ENCODE data around the gene DCPS.
A peak's percentile ranks its signal among the peaks of the same experiment; 100 is the strongest.

The DCPS gene

GRCh38 chr11:126352163-126352562 is 48.3 kb downstream of the DCPS start:
- TF ChIP-seq RAD21 (IDR thresholded peaks at IDR 0.05; ENCODE audit: low read depth): no peak
- no peak for TF ChIP-seq TAF1 (IDR thresholded peaks at IDR 0.05; ENCODE audit: low read depth)
- TF ChIP-seq YY1 (IDR thresholded peaks at IDR 0.05; ENCODE audit: low read depth): no peak
- TF ChIP-seq TCF12 (IDR thresholded peaks at IDR 0.05; ENCODE audit: low read depth): no peak
- no peak for TF ChIP-seq ZBTB7A (IDR thresholded peaks at IDR 0.05; ENCODE audit: low read depth)
- no peak for TF ChIP-seq EGR1 (IDR thresholded peaks at IDR 0.05)

GRCh38 chr11:126352934-126353801 is 49.3 kb downstream of the DCPS start:
- no peak for TF ChIP-seq TCF12 (IDR thresholded peaks at IDR 0.05; ENCODE audit: low read depth)
- TF ChIP-seq, protein P1, sequence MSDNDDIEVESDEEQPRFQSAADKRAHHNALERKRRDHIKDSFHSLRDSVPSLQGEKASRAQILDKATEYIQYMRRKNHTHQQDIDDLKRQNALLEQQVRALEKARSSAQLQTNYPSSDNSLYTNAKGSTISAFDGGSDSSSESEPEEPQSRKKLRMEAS (IDR thresholded peaks at IDR 0.05): peak; percentile 45

- TF ChIP-seq CEBPB (IDR thresholded peaks at IDR 0.05) (no peak), CREB1 (IDR thresholded peaks at IDR 0.05; ENCODE audit: low read depth) (no peak), EGR1 (IDR thresholded peaks at IDR 0.05) (no peak), ZBTB7A (IDR thresholded peaks at IDR 0.05; ENCODE audit: low read depth) (no peak)
Measured at GRCh38 chr11:126354631-126355323, 50.9 kb downstream of the DCPS start.

DNA sequence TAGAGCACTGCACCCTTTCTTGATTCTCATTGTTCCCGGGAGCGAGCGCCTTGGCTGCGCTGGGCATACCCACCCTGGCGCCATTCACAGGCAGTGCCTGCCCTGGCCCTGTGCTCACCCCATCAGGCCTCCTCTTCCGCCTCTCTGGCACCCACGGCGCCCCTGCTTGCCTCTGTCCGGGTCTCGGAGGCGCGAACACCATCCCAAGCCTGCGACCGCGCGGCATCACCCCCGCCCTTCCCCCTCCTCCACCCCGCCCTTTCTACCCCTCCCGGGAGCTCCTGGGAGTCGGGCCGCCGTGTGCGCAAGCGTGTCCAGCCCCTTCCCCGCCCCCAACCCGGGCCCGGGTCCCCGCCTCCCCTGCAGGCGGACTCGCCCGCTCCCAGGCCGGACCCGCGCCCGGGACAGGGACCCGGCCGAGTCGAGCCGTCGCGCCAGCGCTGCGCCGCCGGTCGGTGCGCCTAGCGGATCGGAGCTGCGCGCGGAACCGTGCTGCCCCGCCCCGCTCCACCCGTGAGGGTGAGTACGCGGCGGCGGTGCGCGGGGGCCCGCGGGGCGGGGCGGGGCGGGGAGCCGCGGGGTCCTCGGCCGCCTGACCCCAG is 51.6 kb downstream of the DCPS start, which contains the start of gene ST3GAL4:
TSS of gene ST3GAL4 (plus strand) at position 363 of the 602 bp plus-strand sequence. CDS start 50,470 bp downstream, outside the sequence.
- no peak for TF ChIP-seq CREB1 (IDR thresholded peaks at IDR 0.05; ENCODE audit: low read depth)
- TF ChIP-seq, protein P1 (IDR thresholded peaks at IDR 0.05): peak; percentile 28; the same call in 1 of the 2 replicates

DNA sequence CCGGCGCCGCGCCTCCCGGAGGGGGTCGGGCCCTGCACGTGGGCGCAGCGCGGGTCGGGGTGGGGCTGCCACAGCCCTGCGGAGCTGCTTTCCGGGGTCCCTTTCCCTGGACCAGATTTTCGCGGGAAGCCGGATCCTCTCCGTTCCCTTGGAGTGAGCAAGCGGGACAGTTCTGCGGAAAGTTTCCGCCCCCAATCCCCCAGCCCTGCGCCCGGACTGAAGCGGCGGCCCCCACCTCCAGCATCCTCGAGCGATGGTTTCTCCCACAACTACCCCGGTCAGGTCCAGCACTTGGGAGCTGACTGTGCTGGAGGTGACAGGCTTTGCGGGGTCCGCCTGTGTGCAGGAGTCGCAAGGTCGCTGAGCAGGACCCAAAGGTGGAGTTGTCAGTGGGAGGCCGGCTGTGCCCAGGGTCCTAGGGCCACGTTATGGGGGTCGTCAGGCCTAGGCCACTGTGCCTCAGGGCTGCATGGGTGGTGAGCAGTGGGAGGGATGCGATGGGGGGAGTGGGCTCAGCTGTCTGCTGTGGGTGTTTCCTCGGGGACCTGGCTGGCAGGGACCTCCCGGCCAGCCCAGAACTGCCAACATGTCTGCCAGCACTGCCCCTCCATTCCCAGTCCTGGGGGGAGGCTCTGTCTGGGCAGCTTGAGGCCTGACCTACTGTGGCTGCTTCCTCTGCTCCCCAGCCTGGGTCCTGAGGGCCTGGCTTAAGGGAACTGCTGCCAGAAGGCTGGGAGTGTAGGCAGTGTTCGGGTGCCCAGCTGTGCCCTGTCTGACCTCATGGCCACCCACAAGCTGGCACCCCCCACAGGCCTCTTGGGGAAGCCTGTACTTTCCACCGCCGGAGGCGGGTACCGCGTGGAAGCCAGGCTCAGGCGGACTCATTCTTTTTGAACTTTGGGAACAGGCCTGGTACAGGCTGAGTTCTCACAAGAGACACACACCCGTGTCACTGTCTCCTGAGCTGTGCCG is 52.4 kb downstream of the DCPS start:
- peak; percentile 64; the same call in 1 of the 2 replicates for TF ChIP-seq ZBTB7A (IDR thresholded peaks at IDR 0.05; ENCODE audit: low read depth)
- TF ChIP-seq, protein P1 (IDR thresholded peaks at IDR 0.05): no peak; the same call in 1 of the 2 replicates

DNA sequence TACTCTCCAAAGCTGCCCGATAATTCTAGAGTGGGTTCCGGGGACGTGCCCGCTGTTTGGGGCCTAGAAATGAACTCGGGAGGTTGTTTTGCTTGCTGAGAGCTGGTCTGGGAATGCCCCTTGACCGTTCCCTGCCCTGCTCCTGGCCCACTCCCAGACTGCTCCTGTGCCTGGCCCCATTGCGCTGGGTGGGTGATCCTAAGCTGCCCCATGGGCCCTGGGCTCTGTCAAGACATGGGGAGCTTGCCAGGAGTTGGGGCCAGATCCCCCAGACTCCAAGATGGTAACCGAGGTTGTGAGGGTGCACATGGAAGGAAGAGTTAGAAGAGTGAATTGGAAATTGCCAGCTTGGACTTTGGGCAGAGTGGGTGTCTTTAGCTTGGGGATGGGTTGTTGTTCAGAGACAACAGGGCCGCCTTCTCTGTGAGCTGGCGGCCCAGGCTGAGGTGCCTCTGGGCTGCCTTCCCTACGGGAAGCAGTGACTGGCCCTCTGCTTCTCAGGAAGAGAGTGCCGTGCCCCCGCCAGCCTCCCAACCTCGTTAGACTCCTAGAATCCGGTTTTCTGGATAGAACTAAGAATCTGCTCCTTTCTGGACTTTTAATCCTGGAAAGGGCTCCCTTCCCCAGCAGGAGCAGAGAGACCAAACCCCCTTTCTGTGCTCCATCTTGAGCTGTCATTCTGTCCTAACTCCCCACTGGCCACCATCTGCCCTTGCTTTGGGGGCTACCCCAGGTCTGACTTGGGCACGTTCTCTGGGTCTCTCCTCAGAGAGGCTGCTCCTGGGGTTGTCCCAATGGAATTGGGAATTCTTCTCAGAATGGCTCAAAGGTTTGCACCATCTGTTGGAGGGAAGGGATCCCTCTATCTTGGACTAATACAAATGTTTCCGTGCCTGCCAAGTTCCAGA is 53.4 kb downstream of the DCPS start:
- TF ChIP-seq CREB1 (IDR thresholded peaks at IDR 0.05; ENCODE audit: low read depth) (no peak), USF1 (IDR thresholded peaks at IDR 0.05) (no peak), TAF1 (IDR thresholded peaks at IDR 0.05; ENCODE audit: low read depth) (no peak), FOXM1 (IDR thresholded peaks at IDR 0.05; ENCODE audit: borderline replicate concordance, low read depth) (no peak), REST (IDR thresholded peaks at IDR 0.05; ENCODE audit: low read depth) (no peak), YY1 (IDR thresholded peaks at IDR 0.05; ENCODE audit: low read depth) (no peak), NFIC (IDR thresholded peaks at IDR 0.05) (no peak), EGR1 (IDR thresholded peaks at IDR 0.05) (no peak), TEAD4 (IDR thresholded peaks at IDR 0.05) (no peak), ZBTB7A (IDR thresholded peaks at IDR 0.05; ENCODE audit: low read depth) (no peak), CEBPB (IDR thresholded peaks at IDR 0.05) (no peak), RAD21 (IDR thresholded peaks at IDR 0.05; ENCODE audit: low read depth) (no peak), TCF12 (IDR thresholded peaks at IDR 0.05; ENCODE audit: low read depth) (no peak), EP300 (IDR thresholded peaks at IDR 0.05; ENCODE audit: borderline replicate concordance) (no peak)
- TF ChIP-seq, protein P1 (IDR thresholded peaks at IDR 0.05): no peak

Measured in Ishikawa (cell line).